Smooth muscle cell (in vitro differentiated cells): ENCODE data around the gene MACC1. TPM values are rescaled to one million over a fixed set of nuclear protein-coding genes. Genes with fewer than 3 reads are reported as not detected.

Experiments used
- DNase-seq: peaks from one replicate; lab custom pipeline; 2025; ENCODE audit not compliant: unreplicated experiment; lab: John Stamatoyannopoulos, UW
- H2AFZ ChIP-seq: fragments of 200-600 bp; sonication (generic); 2 replicates; pipeline ENCODE4 v1.6.0; 2016; ENCODE audit warnings: antibody characterized with exemption, low read depth, mild to moderate bottlenecking
- H3F3A ChIP-seq: fragments of 200-600 bp; sonication (generic); 2 replicates; pipeline ENCODE4 v1.6.0; 2017; ENCODE audit warnings: antibody characterized with exemption, low read depth
- H3K27ac ChIP-seq: fragments of 200-600 bp; sonication (generic); 2 replicates; pipeline ENCODE4 v1.5.1; 2016; ENCODE audit warnings: low read depth, mild to moderate bottlenecking
- H3K27me3 ChIP-seq: fragments of 200-600 bp; sonication (generic); 2 replicates; pipeline ENCODE4 v1.6.1; 2016; ENCODE audit warnings: low read depth, mild to moderate bottlenecking
- H3K36me3 ChIP-seq: fragments of 200-600 bp; sonication (generic); 2 replicates; pipeline ENCODE4 v1.5.1; 2016; ENCODE audit warnings: low read depth
- H3K4me1 ChIP-seq: fragments of 200-600 bp; sonication (generic); 2 replicates; pipeline ENCODE4 v1.5.1; 2016; ENCODE audit warnings: low read depth
- H3K4me2 ChIP-seq: fragments of 200-600 bp; sonication (generic); 2 replicates; pipeline ENCODE4 v1.6.0; 2016; ENCODE audit warnings: mild to moderate bottlenecking
- H3K4me3 ChIP-seq: fragments of 200-600 bp; sonication (generic); 2 replicates; pipeline ENCODE4 v1.5.1; 2016; ENCODE audit warnings: mild to moderate bottlenecking
- H3K79me2 ChIP-seq: fragments of 200-600 bp; sonication (generic); 2 replicates; pipeline ENCODE4 v1.6.0; 2016; ENCODE audit warnings: low read depth, mild to moderate bottlenecking
- H3K9ac ChIP-seq: fragments of 200-600 bp; sonication (generic); 2 replicates; pipeline ENCODE4 v1.6.0; 2016; ENCODE audit warnings: low read depth
- H3K9me3 ChIP-seq: fragments of 200-600 bp; sonication (generic); replicated peaks from 2 replicates; pipeline ENCODE4 v1.5.1; 2016; ENCODE audit warnings: low read depth
- H4K20me1 ChIP-seq: fragments of 200-600 bp; sonication (generic); 2 replicates; pipeline ENCODE4 v1.6.0; 2016; ENCODE audit warnings: low read depth
- WGBS: methylation state at CpG from one replicate; pipeline ENCODE4 v1.1.7; 2016; ENCODE audit warnings: low lambda C conversion rate; 5-methylcytosine and 5-hydroxymethylcytosine counted together
- polyA plus RNA-seq: library from polyadenylated mRNA; unstranded; fragments of >200 nt; fragmentation: Nextera tagmentation; extraction: Ambion mirVana; gene quantifications from 2 replicates; pipeline ENCODE4 v1.2.1, GENCODE V29; 2016
- total RNA-seq: library from RNA; depleted of rRNA; stranded (reverse); fragments of >200 nt; gene quantifications from 2 replicates; pipeline ENCODE4 v1.2.3, GENCODE V29; 2014
- TF ChIP-seq, protein P1 (sequence below): fragments of 200-600 bp; sonication (generic); IDR thresholded peaks from 2 replicates; pipeline ENCODE4 v1.5.1; 2017; ENCODE audit warnings: borderline replicate concordance, mild to moderate bottlenecking, antibody characterized with exemption; ENCODE audit not compliant: insufficient read depth, poor library complexity, severe bottlenecking

The MACC1 gene
- total and polyA plus RNA-seq, 2 experiments from 2014 or later, result 1.3 TPM; not detected in 1

GRCh38 chr7:20172736-20173334, 44.3 kb downstream of the MACC1 start:
- H3K9me3 ChIP-seq, result no peaks in the 10 kb centered on the region
- no peak overlapping the region for H3K4me3 ChIP-seq
- no peak overlapping the region for H3K9ac ChIP-seq
- TF ChIP-seq, protein P1, sequence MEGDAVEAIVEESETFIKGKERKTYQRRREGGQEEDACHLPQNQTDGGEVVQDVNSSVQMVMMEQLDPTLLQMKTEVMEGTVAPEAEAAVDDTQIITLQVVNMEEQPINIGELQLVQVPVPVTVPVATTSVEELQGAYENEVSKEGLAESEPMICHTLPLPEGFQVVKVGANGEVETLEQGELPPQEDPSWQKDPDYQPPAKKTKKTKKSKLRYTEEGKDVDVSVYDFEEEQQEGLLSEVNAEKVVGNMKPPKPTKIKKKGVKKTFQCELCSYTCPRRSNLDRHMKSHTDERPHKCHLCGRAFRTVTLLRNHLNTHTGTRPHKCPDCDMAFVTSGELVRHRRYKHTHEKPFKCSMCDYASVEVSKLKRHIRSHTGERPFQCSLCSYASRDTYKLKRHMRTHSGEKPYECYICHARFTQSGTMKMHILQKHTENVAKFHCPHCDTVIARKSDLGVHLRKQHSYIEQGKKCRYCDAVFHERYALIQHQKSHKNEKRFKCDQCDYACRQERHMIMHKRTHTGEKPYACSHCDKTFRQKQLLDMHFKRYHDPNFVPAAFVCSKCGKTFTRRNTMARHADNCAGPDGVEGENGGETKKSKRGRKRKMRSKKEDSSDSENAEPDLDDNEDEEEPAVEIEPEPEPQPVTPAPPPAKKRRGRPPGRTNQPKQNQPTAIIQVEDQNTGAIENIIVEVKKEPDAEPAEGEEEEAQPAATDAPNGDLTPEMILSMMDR, result peak; percentile 67
- no peaks in the 10 kb centered on the region for H3K36me3 ChIP-seq
- no peaks in the 10 kb centered on the region for H4K20me1 ChIP-seq
- H3K27me3 ChIP-seq, result no peaks in the 10 kb centered on the region
- H2AFZ ChIP-seq, result no peak overlapping the region
- no peaks in the 10 kb centered on the region for H3F3A ChIP-seq
- H3K4me1 ChIP-seq, result no peaks in the 10 kb centered on the region
- H3K79me2 ChIP-seq, result no peaks in the 10 kb centered on the region
- WGBS, result 35% methylated on average over 3 of the region's 3 CpGs
- H3K4me2 ChIP-seq, result no peak overlapping the region
- no peak overlapping the region for H3K27ac ChIP-seq
- peak; percentile 5 for DNase-seq

DNA sequence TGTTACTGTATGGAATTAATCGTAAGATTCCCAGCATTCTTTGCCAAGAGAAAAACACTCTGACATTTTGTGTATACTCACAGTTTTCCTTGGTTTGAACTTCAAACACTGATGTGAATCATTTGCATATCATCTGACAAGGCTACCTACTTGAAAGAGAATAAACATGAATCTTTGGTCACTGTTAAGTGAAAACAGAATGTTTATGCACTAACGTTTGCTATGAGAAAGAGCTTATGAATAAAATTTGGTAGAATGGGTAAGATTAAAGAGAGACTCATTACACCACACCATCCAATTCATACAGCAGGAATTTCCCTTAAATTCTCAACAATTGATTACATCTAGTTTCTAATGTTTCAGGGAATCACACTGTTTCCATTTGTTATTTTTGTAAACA, 46.6 kb downstream of the MACC1 start:
- no peak for DNase-seq
- TF ChIP-seq, protein P1, result no peak
- no peaks in the 10 kb centered on the region for H3F3A ChIP-seq
- no peaks in the 10 kb centered on the region for H3K36me3 ChIP-seq
- H3K4me3 ChIP-seq, result no peak overlapping the region
- no peaks in the 10 kb centered on the region for H3K79me2 ChIP-seq
- WGBS, result 78% methylated on average over 2 of the region's 2 CpGs
- no peaks in the 10 kb centered on the region for H4K20me1 ChIP-seq
- no peak overlapping the region for H3K9ac ChIP-seq
- no peak overlapping the region for H3K4me2 ChIP-seq
- no peaks in the 10 kb centered on the region for H3K9me3 ChIP-seq
- H3K27ac ChIP-seq, result no peak overlapping the region
- no peaks in the 10 kb centered on the region for H3K27me3 ChIP-seq
- no peaks in the 10 kb centered on the region for H3K4me1 ChIP-seq
- H2AFZ ChIP-seq, result peak overlapping the region; percentile 19

- TF ChIP-seq, protein P1, result no peak
- H3K79me2 ChIP-seq, result no peaks in the 10 kb centered on the region
- H3K9ac ChIP-seq, result no peak overlapping the region
- no peaks in the 10 kb centered on the region for H3K27me3 ChIP-seq
- no peak overlapping the region for H3K4me2 ChIP-seq
- 94% methylated on average over 1 of the region's 1 CpG for WGBS
- no peaks in the 10 kb centered on the region for H3K36me3 ChIP-seq
- no peaks in the 10 kb centered on the region for H3F3A ChIP-seq
- no peaks in the 10 kb centered on the region for H3K4me1 ChIP-seq
- no peaks in the 10 kb centered on the region for H3K9me3 ChIP-seq
- no peak for DNase-seq
- no peak overlapping the region for H3K4me3 ChIP-seq
- H2AFZ ChIP-seq, result no peak overlapping the region
- no peaks in the 10 kb centered on the region for H4K20me1 ChIP-seq
- no peak overlapping the region for H3K27ac ChIP-seq
These were observed 52.1 kb downstream of the MACC1 start for GRCh38 chr7:20165146-20165510.

DNA sequence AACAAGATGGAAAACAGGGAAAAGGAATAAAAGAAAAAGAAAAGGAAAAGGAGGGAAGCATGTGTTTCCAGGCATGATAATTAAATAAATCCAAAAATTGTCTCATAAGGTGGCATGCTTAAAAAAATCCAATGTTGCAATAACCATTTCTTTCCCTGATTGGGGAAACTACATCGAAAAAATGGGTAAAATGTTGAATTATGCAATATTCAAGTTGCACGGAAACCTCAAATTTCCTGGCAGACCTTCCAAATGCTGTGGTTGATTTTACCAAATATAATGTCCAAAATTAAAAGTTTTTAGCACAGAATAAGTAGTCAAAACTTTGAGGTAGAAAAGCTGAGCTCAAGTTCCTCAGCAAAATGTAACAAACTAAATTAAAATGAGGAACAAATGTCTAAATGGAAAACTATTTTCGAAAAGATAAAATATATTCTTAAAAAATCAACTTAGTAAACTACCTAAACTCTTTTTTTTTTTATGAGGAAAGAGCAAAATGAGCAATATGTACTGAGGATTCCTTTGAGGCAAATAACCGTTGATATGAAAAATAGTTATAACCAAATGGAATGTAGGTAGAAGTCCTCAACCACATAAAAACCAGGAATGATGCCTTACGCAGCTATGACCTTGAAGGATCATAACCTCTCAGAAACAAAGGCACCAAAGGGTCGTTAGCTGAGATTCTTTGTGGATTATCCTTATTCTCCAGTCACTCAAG, 52.6 kb downstream of the MACC1 start:
- 91% methylated on average over 6 of the region's 6 CpGs for WGBS
- H3K9ac ChIP-seq, result no peak overlapping the region
- TF ChIP-seq, protein P1, result no peak
- H3K36me3 ChIP-seq, result no peaks in the 10 kb centered on the region
- no peak overlapping the region for H2AFZ ChIP-seq
- no peak overlapping the region for H3K27ac ChIP-seq
- no peak overlapping the region for H3K4me2 ChIP-seq
- H3F3A ChIP-seq, result no peaks in the 10 kb centered on the region
- no peak for DNase-seq
- no peaks in the 10 kb centered on the region for H3K4me1 ChIP-seq
- H3K79me2 ChIP-seq, result no peaks in the 10 kb centered on the region
- H4K20me1 ChIP-seq, result no peaks in the 10 kb centered on the region
- H3K9me3 ChIP-seq, result no peaks in the 10 kb centered on the region
- H3K27me3 ChIP-seq, result no peaks in the 10 kb centered on the region
- H3K4me3 ChIP-seq, result no peak overlapping the region
